Right renal cortex interstitium (tissue), 3 donors: ENCODE data around the gene TMEM45A. TPM values are rescaled to one million over a fixed set of nuclear protein-coding genes. Genes with fewer than 3 reads are reported as not detected.
"Not testable (repeated sequence)": the region's sequence is repeated elsewhere in the genome, so short reads cannot be mapped to it uniquely, and the experiment has no call there.

Source experiments
- DNase-seq, 3 donors: peaks; one replicate each; pipeline ENCODE4 v3.0.0-alpha.2; 2013; ENCODE audit warnings: low read depth in 3 of 3, low spot score in 2 of 3
- polyA plus RNA-seq, 3 donors: library from polyadenylated mRNA; unstranded; fragments of 120-200 nt; gene quantifications; one replicate each; pipeline ENCODE4 v1.2.1, GENCODE V29; 2013; ENCODE audit not compliant: insufficient read length in 3 of 3

The TMEM45A gene
- polyA plus RNA-seq, 3 donors = 22.5 to 23.4 (median 22.6) TPM

DNA sequence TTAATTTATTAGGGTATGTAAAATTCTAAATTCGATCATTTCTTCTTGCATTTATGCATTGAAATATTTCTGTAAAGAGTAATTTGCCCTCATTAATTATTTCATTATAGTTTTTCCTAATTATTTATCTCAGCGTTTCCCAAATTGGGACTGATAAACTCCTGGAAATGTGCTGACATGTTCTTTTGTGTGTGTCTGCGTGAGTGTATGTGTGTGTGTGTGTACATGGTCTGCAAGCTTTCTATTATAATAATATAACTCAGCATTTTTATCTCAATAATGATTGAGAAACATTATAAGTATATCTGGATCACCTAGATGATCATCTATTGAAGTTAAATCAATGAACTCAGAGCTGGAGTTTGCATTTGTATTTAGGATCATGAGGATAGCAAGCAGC lies 38.7 kb downstream of the TMEM45A start:
- no peak for DNase-seq

DNA sequence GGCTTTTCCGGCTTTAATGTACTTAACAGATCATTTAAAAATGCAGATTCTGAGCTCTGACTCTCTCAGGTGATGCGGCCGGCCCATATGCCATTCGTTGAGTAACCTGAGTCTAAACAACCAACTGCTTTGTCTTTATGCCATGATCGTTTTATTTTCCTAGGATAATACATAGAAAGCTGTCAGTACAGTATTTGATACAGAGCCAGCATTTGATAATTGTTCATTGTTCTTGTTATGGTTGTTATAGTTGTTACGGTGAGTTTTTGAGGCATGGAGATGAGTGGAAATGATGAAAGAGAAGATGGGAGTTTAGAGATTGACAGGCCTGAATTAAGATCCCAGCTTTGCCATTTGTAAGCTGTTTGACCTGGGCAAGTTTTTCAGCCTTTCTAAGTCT lies 40.0 kb downstream of the TMEM45A start:
- DNase-seq = no peak

DNA sequence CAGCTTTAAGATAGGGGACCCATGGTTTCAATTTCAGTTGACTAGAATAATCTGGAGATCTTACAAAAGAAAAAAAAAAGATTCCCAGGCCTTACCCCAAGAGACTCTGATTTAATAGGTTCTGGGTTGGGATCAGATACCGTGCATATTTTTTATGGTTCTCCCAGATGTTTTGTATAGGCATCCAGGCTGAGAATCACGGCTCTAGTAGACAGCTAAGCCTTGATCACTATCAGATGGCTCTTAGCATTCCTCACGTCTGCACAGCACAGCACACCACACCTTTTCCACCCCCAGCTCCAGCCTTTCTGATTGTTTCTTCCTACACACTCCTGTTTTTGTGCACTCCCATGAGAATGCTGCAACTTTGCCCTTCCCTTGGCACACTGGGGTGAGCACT lies 40.8 kb downstream of the TMEM45A start:
- DNase-seq = no peak

DNA sequence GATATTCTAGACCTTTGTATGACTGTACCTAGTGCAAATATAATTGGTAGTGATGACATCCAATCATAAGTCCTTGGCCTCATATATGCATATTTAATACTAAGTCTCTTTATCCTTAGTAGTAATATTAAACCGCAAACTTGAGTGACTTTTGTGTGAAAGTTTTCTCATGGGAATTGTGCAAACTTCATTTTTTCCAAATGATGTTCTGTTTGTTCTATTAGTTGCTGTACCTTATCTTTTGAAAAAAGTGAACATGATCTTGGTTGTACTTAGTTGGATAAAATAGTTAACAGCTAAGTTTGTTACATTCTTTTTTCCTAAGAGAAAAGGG lies 43.2 kb downstream of the TMEM45A start:
- no peak for DNase-seq

DNA sequence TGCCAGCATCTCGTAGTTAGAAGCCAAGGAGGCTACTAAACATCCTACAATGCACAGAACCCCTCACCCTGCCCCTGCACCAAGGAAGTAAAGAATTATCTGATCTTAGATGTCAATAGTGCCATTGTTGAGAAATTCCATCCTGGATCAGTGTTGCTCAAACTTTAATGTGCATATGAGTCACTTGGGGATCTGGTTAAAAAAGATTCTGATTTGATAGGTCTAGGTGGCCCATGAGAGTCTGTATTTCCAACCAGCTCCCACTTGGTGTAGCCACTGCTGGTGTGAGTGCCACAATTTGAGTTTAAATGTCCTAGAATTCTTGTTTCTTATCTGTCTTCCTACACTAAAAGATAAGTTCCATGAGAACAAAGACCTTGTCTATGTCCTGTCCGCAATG lies 43.7 kb downstream of the TMEM45A start:
- DNase-seq = no peak

DNA sequence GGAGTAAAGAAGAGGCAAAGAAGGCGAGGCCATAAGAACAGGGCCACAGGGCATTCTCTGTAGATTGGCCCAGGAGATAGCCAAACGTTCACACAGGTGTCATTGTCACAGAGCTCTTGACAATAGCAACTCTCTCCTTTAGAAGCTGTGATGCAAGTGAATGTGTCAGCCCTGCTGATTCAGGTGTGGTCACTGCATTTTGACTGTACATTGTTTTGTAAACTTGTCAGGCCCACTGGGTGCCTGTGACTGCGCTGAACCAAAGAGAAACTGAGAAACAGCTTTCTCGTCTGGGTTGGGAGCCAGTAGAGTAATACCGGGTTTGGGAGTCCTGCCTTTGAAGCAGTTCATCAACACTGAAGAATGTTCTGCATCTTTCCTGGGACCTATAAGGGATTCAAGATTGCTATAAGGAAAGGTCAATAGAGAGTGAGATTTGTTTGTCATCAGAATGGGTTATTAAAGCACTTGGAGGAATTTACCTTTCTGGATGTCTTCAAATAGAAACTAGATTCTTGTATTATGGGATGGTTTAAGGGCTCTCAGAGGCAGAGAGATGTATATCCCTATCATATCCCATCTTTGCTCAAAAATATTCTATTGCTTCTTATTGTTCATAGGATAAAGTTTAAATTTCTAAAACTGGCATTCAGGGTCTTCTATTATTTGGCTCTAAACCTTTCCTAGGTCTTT lies 45.4 kb downstream of the TMEM45A start:
- no peak for DNase-seq

DNA sequence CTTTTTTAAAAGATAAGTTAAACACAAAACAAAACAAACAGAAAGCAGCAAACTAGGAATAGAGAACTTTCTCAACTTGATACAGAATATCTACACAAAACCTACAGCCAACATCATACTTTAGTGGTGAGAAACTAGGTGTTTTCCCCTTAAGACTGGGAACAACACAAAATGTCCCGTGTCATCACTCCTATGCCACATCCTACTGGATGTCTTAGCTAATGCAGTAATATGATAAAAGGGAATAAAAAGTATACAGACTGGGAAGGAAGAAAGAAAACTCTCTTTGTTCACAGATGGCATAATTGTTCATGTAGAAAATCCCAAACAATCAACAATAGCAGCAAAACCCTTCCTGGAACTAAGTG lies 45.9 kb downstream of the TMEM45A start:
- DNase-seq = no peak

DNA sequence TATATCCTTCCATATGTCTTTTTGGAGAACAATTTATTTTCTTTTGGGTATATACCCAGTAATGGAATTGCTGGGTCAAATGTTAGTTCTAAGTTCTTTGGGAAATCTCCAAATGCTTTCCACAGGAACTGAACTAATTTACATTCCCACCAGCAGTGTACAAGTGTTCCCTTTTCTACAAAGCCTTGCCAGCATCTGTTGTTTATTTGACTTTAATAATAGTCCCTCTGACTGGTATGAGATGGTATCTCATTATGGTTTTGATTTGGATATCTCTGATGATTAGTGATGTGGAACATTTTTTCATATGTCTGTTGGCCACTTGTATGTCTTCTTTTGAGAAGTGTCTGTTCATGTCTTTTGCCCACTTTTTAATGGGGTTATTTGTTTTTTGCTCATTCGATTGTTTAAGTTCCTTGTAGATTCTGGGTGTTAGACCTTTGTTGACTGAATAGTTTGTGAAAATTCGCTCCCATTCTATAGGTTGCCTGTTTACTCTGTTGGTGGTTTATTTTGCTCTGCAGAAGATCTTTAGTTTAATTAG lies 48.4 kb downstream of the TMEM45A start:
- no peak for DNase-seq

DNA sequence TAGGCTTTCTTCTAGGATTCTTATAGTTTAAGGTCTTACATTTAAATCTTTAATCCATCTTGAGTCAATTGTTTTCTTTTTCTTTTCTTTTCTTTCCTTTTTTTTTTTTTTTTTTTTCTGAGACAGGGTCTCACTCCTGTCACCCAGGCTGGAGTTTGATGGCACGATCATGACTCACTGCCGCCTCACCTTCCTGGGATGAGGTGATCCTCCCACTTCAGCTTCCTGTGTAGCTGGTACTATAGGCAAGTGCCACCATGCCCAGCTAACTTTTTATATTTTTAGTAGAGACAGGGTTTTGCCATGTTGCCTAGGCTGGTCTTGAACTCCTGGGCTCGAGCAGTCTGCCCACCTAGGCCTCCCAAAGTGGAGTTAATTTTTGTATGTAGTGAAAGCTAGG lies 49.0 kb downstream of the TMEM45A start:
- DNase-seq = not testable (repeated sequence)

DNA sequence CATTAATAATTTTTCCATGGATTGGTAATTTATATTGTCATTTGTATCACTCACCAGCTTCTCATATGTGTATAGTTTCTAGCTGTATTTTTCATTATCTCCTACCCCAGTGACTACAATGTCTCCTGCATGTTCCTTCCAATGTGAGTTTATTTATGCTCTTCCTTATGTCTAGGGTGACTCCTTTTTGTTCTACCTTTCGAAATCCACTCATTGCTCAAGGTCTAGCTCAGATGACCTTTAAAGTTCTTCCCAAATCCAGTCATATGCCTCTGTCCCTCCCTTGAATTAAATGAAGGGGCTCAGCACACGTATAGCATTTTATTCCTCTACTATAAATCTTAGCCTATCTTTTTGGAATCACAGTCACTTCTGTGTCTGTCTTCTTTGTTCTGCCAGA lies 53.0 kb downstream of the TMEM45A start:
- no peak for DNase-seq

DNA sequence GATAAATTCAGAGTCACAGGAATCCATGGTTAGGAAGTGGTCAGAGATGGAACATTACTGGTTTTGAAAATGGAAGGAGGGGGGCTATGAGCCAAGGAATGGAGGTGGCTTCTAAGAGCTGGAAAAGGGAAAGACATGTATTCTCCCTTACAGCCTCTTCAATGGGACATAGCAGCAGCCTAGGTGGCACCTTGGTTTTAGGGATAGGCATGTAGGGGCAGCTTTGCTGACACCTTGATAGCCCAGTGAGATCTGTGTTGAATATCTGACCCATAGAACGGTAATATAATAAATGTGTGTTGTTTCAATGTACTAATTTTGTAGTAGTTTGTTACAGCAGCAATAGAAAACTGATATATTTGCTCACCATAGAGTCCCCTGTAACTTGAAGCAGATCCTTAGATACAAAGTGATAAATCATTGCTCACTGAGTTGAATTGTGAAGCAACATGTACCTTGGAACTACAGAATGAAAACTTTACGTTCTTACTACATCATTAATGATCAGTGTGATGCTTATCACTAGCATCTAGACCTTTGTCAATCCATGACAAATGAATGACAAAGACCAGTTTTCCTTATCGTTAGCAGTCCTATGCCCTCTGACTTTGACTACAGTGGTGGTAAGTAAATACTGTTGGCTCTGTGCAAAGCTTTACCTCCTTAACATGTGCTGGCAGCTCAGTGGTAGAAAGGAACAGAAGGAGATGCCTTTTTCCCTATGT lies 53.8 kb downstream of the TMEM45A start:
- no peak for DNase-seq

DNA sequence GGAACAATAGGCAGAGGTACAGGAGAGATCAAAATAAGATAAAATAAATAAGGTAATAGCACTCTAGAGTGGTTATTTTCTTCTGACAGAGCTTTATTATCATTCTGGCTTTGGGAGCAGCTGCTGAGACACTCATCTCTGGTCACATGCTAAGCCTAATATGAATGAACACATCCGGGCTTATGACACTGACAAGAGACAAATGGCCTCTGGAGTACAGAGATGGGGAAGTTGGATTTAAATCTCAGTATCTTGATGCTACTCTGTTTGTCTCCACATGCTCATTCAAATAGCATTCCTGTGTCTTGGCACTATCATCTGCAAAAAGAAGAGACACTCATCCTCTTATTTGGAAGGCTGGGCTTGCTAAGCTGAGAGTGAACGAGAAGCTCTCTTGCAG lies 55.6 kb downstream of the TMEM45A start:
- no peak for DNase-seq

DNA sequence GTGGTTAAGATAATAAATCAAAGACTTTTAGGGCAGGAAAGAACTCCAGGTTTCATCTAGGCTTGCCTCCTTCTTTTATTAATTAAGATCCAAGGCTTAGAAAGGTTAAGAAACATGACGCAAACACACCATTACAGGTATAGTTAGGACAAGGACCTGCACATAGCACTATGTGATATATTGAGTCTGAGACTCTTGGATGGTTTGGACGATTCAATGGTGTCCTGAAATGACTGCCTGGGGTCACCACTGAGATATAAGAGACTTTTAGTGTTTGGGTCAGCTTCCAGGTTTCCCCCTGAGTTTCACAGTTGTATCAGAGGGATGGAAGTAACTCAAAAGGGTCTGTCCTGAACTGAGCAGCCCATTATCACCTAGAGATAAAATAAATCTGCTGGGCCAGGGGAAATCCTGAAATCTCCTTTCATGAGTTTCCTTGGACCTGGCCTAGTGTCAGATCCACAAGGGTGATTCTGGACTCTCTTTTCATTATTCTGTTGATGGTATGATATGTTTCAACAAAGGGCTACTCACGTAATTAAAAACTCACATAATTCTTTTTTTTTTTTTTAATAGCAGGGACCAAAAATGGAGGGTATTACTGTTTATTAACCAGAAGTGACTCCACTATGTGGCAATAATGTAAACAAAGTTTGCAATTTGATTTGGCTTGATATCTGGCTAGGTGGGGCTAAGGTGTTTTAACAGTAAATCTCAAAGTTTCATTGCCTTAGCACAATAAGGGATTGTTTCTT lies 61.4 kb downstream of the TMEM45A start:
- DNase-seq = no peak

DNA sequence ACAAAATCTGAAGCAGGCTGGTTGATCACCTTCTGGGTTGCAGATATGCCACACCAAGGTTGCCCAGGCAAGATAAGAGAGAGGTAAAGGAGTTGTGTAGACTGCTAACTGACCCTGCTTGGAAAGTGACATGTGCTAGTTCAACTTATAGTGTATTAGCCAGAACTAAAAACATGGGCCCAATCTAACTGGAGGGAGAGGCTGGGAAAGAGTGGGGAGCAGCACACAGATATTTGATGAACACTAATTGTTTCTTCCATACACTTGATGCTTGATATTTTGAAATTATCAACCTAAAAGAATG lies 61.9 kb downstream of the TMEM45A start:
- no peak for DNase-seq

DNA sequence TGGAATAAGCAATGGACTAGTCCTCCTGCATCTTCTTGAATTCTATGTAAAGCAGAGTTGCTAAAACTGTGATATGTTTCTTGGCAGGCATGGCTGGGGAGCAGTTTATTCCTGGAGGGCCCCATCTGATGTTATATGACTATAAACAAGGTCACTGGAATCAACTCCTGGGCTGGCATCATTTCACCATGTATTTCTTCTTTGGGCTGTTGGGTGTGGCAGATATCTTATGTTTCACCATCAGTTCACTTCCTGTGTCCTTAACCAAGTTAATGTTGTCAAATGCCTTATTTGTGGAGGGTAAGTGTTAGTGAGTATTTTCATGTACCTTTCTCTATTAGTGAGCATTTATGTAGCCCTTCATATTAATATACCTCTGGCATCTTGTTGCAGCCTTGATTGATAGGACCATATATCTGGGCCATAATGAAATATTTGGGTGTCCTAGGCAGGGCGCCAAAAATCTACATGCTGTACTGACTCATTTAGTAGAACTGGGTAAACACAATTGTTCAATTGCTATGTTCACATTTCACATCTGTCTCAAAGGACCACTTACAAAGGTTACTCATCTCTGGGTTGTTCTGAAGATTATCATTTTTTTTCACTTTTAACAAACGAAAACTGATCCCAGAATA lies 64.4 kb downstream of the TMEM45A start:
- DNase-seq = no peak

DNA sequence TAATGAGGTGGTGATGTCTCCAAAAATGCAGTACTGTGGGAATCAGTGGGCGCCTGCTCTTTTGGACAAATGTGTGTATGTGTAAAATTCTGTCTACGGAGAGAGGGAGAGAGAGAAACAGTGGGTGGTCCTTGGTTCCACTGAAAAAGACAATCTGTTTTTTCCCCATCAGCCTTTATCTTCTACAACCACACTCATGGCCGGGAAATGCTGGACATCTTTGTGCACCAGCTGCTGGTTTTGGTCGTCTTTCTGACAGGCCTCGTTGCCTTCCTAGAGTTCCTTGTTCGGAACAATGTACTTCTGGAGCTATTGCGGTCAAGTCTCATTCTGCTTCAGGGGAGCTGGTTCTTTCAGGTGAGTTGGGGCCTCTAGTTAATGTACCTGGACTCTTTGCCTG lies 65.8 kb downstream of the TMEM45A start:
- DNase-seq = no peak

DNA sequence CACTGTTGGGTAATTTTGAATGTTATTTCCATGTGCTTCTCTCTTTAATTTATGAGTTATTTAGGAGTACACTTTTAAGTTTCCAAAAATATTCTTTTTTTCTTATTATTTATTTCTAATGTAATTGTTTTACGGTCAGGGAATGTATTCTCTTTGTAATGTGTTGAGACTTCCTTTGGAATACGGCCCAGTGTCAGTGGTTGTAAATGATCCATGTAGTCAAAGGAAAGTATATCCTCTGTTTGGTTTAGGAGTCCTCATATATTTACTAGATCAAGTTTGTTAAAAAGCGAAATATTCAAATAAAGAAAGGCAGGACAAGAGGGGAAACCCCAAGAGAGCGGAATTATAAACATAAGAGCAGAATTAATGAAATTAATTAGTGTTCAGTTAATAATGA lies 68.0 kb downstream of the TMEM45A start:
- DNase-seq = no peak

DNA sequence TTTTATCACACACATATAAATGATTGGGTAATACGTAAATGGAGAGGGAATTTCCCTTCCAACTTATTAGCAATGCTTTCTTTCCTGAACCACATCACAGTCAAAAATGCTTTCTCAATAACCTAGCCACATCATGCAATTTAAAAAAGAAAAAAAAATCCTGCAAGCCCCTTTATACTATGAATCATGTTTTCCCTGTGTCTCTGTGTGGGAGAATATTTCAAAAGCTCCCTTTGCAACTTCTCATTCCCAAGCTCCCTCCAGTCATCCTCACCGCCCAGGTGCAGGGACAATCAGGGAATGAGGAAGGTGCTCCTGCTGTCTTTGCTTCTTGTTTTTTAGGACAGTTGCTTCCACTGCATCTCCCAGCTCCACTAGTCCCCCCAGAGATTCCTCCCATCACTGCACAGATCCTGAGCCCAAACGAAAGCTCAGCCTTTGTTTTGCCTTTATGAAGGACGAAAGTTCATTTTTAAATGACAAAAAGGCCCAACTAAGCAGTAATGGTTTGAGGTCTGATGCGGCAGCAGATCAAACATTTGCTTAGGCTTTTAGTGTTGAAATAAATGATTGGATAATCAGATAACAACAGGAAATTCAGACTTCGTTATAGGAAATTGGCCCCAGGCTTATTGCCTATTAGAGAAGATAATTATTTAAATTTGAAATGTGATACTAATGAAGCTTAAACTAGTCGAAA lies 69.2 kb downstream of the TMEM45A start:
- no peak for DNase-seq

DNA sequence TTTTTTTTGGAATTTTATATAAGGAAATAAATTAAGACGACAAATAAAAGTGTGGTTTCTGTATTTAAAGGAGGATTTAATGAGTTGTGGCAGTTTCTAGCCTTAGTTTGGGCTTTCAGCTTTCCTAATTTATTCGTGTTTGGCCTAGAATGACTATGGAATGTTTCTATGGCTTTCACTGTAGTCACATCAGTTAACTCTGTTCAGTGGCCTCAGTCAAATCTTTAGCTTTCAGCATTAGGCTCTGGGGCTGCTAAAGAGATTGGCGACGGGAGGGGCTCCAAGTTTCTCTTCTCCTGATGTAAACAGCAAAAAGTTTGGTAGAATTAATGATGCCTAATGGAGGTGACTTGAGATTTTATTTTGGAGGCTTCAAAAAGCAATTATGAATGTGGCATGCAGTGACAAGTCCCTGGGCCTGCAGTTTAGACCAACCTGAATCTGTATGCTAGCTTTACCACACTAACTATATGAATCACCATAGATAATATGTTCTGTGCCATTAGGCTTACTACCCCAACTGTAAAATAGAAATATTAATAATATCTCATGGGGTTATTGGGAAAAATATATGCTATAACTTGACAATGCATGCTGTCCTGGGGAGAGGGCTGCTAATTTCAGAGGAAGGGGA lies 69.9 kb downstream of the TMEM45A start:
- no peak for DNase-seq

DNA sequence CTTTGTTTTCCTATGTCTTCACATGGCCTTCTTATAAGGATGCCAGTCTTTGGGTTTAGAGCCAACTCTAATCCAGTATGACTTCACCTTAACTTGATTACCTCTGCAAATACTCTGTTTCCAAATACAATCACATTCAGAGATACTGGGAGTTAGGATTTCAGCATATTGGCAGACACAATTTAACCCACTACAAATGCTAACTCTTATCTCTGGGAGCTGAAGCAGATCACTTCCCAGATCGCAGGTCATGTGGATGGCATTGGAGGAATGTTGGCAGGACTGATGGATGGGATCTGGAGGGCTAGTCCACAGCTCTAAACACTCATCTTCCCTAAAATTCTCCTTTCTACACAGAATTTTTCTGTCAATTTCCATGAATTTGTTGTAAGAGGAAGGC lies 70.8 kb downstream of the TMEM45A start:
- no peak for DNase-seq
